Adrenal gland (tissue), 12 donors: ENCODE measurements around the gene CRELD2. TPM values are rescaled to one million over a fixed set of nuclear protein-coding genes. Genes with fewer than 3 reads are reported as not detected.

Source experiments
- DNase-seq, 7 donors: peaks; one replicate each; pipeline ENCODE4 v3.0.0-alpha.2; 2019 to 2020
- H3K27ac ChIP-seq, 5 donors: fragments of 200-600 bp; sonication (generic) in 4 of 5; 1 replicate in 3 of 5; 2 replicates in 2 of 5; pipeline versions ENCODE4 v1.5.1 to v1.8.0; 2016 to 2020; ENCODE audit warnings: mild to moderate bottlenecking in 1 of 5
- H3K27me3 ChIP-seq: fragments of 200-600 bp; 2 replicates; pipeline ENCODE4 v1.8.0; 2021
- H3K36me3 ChIP-seq, 2 donors: fragments of 200-600 bp; replicated peaks in 1 of 2; 1 replicate in 1 of 2; 2 replicates in 1 of 2; pipeline versions ENCODE4 v1.5.1 to v1.8.0; 2018 to 2022
- H3K4me1 ChIP-seq, 2 donors: fragments of 200-600 bp; replicated peaks in 1 of 2; 1 replicate in 1 of 2; 2 replicates in 1 of 2; pipeline versions ENCODE4 v1.5.1 to v1.8.0; 2018 to 2021
- H3K4me3 ChIP-seq, 4 donors: fragments of 200-600 bp; sonication (generic) in 3 of 4; one replicate each; pipeline ENCODE4 v1.5.1; 2016 to 2018
- H3K9me3 ChIP-seq, 3 donors: fragments of 200-600 bp; sonication (generic) in 1 of 3; replicated peaks in 1 of 3; 1 replicate in 2 of 3; 2 replicates in 1 of 3; pipeline versions ENCODE4 v1.5.1 to v1.8.0; 2016 to 2021
- POLR2A ChIP-seq, 2 donors: fragments of 450-650 bp; IDR thresholded peaks; one replicate each; pipeline ENCODE4 v1.6.1; 2017; ENCODE audit warnings: antibody characterized with exemption in 2 of 2, mild to moderate bottlenecking in 2 of 2, moderate library complexity in 1 of 2
- WGBS, 4 donors: extraction: QIAGEN DNeasy Blood & Tissue Kit in 2 of 4; methylation state at CpG; one replicate each; pipeline versions ENCODE4 v1.1.5 to v1.1.7; 2013 to 2017; 5-methylcytosine and 5-hydroxymethylcytosine counted together
- intact Hi-C, 2 donors: fragments of 100-400 bp; cut with DNase I; formaldehyde crosslinking; loops; one replicate each; pipeline versions ENCODE4 v1.14.1 to v1.15.0; 2022 to 2023
- polyA plus RNA-seq, 3 donors: library from polyadenylated mRNA; stranded (reverse); fragments of 200-250 nt in 2 of 3; fragments of 350-450 nt in 1 of 3; fragmentation: Illumina TruSeq in 1 of 3; extraction: RNeasy Lipid Tissue Mini Kit (QIAGEN cat#74804) in 1 of 3; gene quantifications; one replicate each; pipeline ENCODE4 v1.2.3, GENCODE V29; 2013 to 2014
- total RNA-seq, 9 donors: library from RNA; depleted of rRNA in 4 of 9; stranded (reverse); fragments of >200 nt in 4 of 9; fragments of 120-200 nt in 1 of 9; fragmentation: NEBNext Ultra II Directional in 1 of 9; extraction: Animal tissue kit (Norgen Biotek cat#: 25700) in 1 of 9; gene quantifications; one replicate each; pipeline versions ENCODE4 v1.1.0 to v1.2.4, GENCODE V29; 2013 to 2023
- TF ChIP-seq, protein P1 (sequence below), 6 experiments: fragments of 450-650 bp in 4 of 6; fragments of 200-600 bp in 2 of 6; sonication (generic) in 1 of 6; IDR thresholded peaks; 1 replicate in 5 of 6; 2 replicates in 1 of 6; pipeline versions ENCODE4 v1.5.1 to v1.8.0; 2016 to 2021; ENCODE audit warnings: antibody characterized with exemption in 6 of 6, mild to moderate bottlenecking in 2 of 6, moderate library complexity in 1 of 6
- donor health status: healthy with polysubstance abuse.
- donor health status: Bipolar disorder and iron deficiency.
- donor health status: DM: yes; HTN: yes; CAD: no.
- donor health status: DM: no; HTN: no; CAD: no.
- donor health status: DM: no; HTN: no; CAD: no.
- donor health status: DM: yes; HTN: yes; CAD: no.

CRELD2 gene
- total and polyA plus RNA-seq, 12 donors: 14.5 to 63.4 (median 36.2) TPM

DNA sequence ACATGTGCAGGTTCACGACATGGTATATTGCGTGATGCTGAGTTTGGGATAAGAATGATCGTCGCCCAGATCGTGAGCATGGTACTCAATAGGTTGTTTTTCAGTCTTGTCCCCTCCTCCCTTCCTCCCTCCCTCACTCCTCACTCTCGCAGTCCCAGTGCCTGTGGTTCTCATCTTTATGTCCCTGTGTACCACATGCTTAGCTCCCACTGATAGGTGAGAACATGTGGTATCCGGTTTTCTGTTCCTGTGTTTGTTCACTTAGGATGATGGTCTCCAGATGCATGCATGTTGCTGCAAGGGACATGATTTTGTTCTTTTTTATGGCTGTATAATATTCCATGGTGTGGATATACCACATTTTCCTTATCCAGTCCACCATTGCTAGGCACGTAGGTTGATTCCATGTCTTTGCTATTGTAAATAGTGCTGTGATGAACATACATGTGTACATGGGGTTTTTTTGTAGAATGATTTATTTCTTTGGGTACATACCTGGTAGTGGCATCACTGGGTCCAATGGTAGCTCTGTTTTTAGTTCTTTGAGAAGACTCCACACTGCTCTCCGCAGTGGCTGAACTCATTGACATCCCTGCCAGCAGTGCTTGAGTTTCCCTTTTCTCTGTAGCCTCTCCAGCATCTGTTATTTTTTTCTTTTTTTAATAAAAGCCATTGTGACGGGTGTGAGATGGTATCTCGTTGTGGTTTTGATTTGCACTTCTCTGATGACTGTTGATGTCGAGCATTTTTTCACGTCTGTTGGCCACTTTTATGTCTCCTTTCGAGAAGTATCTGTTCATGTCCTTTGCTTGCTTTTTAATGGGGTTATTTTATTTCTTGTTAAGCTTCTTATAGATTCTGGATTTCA is 48.4 kb upstream of the CRELD2 start:
- Histone ChIP-seq H3K4me3 (no peak overlapping the region), H3K36me3 (no peaks in the 10 kb centered on the region), H3K27me3 (no peaks in the 10 kb centered on the region), H3K9me3 (peaks cover 0 to 15% (median 0%) of the 10 kb centered on the region in 3 donors), H3K4me1 (no peaks in the 10 kb centered on the region), H3K27ac (no peak overlapping the region)
- no peak for TF ChIP-seq POLR2A (IDR thresholded peaks at IDR 0.05)
- TF ChIP-seq, protein P1, sequence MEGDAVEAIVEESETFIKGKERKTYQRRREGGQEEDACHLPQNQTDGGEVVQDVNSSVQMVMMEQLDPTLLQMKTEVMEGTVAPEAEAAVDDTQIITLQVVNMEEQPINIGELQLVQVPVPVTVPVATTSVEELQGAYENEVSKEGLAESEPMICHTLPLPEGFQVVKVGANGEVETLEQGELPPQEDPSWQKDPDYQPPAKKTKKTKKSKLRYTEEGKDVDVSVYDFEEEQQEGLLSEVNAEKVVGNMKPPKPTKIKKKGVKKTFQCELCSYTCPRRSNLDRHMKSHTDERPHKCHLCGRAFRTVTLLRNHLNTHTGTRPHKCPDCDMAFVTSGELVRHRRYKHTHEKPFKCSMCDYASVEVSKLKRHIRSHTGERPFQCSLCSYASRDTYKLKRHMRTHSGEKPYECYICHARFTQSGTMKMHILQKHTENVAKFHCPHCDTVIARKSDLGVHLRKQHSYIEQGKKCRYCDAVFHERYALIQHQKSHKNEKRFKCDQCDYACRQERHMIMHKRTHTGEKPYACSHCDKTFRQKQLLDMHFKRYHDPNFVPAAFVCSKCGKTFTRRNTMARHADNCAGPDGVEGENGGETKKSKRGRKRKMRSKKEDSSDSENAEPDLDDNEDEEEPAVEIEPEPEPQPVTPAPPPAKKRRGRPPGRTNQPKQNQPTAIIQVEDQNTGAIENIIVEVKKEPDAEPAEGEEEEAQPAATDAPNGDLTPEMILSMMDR (IDR thresholded peaks at IDR 0.05): no peak
- WGBS, 4 donors: 87 to 95% (median 91%) methylated on average over 13 to 14 of the region's 14 CpGs
- peak in 1 of 7 donors; percentile 7 for DNase-seq
- intact Hi-C loops: no loop called here

DNA sequence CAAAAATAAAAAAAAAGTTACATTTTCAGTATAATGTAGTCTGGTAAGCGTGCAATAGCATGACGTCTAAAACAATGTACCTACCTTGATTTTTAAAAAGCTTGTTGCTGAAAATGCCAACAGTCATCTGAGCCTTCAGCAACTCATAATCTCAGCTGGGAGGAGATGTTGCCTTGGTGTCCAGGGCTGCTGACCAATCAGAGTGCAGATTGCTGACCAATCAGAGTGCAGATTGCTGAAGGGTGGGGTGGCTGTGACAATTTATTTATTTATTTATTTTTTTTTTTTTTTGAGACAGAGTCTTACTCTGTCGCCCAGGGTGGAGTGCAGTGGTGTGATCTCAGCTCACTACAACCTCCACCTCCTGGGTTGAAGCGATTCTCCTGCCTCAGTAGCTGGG is 47.0 kb upstream of the CRELD2 start:
- Histone ChIP-seq H3K4me3 (no peak overlapping the region), H3K9me3 (peaks cover 0 to 4% (median 0%) of the 10 kb centered on the region in 3 donors), H3K27ac (no peak overlapping the region), H3K27me3 (no peaks in the 10 kb centered on the region), H3K4me1 (no peaks in the 10 kb centered on the region), H3K36me3 (no peaks in the 10 kb centered on the region)
- intact Hi-C loops: no loop called here
- no peak for TF ChIP-seq POLR2A (IDR thresholded peaks at IDR 0.05)
- TF ChIP-seq, protein P1 (IDR thresholded peaks at IDR 0.05): no peak
- 93 to 97% (median 96%) methylated on average over 4 of the region's 4 CpGs for WGBS, 4 donors
- peak in 1 of 7 donors; percentile 12 for DNase-seq

DNA sequence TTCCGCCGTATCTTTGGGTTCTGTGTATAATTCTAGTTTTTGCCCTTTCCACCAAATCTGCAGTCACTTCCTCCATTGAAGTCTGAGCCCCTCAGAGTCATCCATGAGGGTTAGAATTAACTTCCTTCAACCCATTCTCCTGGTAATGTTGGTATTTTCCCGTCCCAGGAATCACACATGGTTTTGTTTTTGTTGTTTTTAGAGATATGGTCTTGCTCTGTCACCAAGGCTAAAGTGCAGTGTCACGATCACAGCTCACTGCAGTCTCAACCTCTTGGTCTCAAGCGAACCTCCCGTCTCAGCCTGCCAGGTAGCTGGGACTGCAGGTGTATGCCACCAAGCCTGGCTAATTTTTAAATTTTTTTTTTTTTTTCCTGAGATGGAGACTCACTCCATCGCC is 46.1 kb upstream of the CRELD2 start:
- Histone ChIP-seq H3K27me3 (no peaks in the 10 kb centered on the region), H3K36me3 (no peaks in the 10 kb centered on the region), H3K27ac (no peak overlapping the region), H3K4me3 (no peak overlapping the region), H3K9me3 (no peaks in the 10 kb centered on the region), H3K4me1 (no peaks in the 10 kb centered on the region)
- DNase-seq: peak in 1 of 7 donors; percentile 6
- WGBS, 4 donors: 90 to 94% (median 94%) methylated on average over 7 of the region's 7 CpGs
- no peak for TF ChIP-seq POLR2A (IDR thresholded peaks at IDR 0.05)
- TF ChIP-seq, protein P1 (IDR thresholded peaks at IDR 0.05): no peak
- intact Hi-C loops: no loop called here

DNA sequence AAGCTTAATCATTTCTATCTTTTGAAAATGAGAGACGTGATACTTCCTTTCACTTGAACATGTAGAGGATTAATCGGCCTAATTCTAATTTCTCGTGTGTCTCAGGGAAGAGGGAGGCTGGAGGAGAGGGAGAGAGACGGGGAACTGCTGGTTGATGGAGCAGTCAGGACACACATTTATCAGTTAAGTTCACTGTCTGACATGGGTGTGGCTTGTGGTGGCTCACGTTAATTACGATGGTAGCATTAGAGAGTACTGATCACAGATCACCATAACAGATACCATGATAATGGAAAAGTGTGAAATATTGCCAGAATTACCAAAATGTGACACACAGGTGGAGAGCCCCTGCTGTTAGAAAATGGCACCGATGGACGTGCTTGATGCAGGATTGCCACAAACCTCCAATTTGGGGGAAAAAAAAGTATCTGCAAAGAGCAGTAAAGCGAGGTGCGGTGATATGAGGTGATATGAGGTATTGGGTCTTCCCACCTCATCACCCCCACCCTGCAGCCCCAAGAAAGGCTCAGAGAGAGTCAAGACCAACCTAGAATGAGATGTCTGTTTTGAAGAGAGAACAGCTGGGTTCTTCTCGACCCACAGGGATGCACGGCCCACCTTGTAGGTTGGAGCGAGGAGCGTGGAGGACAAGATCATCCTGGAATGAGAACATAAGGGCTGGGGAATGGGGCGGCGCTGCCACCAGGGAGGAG is 45.0 kb upstream of the CRELD2 start:
- no peak for DNase-seq
- no peak overlapping the region for H3K27ac ChIP-seq
- H3K4me3 ChIP-seq: no peak overlapping the region
- TF ChIP-seq, protein P1 (IDR thresholded peaks at IDR 0.05): no peak
- no peak for TF ChIP-seq POLR2A (IDR thresholded peaks at IDR 0.05)
- 90 to 96% (median 93%) methylated on average over 15 to 16 of the region's 16 CpGs for WGBS, 4 donors
- intact Hi-C loops: no loop called here
- H3K9me3 ChIP-seq: no peaks in the 10 kb centered on the region
- no peaks in the 10 kb centered on the region for H3K27me3 ChIP-seq
- no peaks in the 10 kb centered on the region for H3K4me1 ChIP-seq
- H3K36me3 ChIP-seq: no peaks in the 10 kb centered on the region
